ENCODE data around the gene LRP2. TPM values are rescaled to one million over a fixed set of nuclear protein-coding genes. Genes with fewer than 3 reads are reported as not detected.
A peak's percentile ranks its signal among the peaks of the same experiment; 100 is the strongest.
"Not testable (repeated sequence)": the region's sequence is repeated elsewhere in the genome, so short reads cannot be mapped to it uniquely, and the experiment has no call there.

Gene LRP2
- total RNA-seq, 1 donor from 2014 or later = not detected

DNA sequence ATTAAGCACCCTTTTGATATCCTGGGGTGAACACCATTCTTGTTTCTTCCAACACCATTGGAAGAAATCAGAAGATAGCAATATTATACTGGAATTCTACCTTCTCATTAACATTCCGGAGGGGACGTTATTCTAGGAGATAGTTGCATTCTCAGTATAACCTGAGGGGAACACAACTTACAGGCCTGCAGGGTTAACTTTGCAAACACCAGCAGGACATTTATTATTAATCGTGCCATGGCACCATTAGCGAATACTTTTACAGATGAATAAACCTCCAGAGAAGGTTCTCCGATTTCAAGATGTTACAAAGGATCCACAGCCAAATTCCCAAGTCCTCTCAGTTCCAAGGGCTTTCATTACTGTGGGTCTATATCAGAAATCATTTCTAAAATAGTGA, 184.0 kb downstream of the LRP2 start:
- no peak for DNase-seq (ENCODE audit: low read depth in 2 of 2)

DNA sequence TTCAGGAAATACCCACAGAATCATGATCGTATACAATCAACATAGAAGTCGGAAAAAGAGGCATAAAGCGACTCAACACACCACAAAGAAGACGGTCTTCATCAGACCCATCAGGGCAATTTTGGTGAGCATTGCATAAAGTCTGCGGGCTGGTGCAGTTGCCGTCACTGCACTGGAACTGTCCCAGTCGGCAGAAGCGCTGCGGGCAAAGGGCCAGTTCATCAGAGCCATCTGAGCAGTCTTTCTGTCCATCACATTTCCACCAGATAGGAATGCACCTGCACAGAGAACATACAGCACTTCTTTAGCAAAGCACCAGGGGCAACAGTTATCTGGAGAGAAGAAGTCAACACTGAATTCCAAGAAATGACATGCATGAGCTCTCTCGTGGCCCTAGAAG, 187.2 kb downstream of the LRP2 start:
- DNase-seq (ENCODE audit: low read depth in 2 of 2) = no peak

DNA sequence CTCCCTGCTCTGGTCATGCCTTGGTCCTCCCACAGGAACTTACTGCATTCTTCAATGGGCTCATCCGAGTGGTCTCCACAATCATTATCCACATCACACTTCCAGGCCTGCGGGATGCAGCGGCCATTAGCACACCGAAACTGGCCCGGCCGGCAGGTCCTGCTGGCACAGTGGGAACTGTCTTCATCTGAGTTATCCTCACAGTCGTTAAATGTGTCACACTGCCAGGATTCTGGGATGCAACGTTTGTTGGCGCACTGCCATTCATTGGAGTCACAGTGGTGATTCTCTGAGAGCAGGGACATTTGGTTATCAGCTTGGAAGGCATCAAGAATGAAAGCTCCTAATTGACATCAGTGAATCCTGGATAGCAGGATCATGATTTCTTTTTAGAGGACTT, 188.5 kb downstream of the LRP2 start:
- no peak for DNase-seq (ENCODE audit: low read depth in 2 of 2)

DNA sequence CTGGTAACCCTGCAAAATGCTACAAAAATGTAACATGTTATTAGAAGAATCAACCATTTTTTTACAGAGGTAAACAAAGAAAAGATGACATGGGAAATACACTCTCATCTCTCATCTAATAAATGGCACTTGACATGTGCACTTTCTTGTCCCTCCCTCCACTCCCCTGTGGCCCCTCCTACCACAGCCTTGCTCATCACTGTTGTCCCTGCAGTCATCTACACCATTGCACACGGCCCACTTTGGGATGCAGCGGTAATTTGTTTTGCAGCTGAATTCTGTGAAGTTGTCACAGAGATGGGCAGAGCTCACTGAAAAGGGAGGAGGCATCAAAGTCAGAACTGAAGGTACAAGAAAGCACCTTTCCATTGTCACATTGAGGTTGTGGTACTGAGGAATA, 189.4 kb downstream of the LRP2 start:
- no peak for DNase-seq (ENCODE audit: low read depth in 2 of 2)

DNA sequence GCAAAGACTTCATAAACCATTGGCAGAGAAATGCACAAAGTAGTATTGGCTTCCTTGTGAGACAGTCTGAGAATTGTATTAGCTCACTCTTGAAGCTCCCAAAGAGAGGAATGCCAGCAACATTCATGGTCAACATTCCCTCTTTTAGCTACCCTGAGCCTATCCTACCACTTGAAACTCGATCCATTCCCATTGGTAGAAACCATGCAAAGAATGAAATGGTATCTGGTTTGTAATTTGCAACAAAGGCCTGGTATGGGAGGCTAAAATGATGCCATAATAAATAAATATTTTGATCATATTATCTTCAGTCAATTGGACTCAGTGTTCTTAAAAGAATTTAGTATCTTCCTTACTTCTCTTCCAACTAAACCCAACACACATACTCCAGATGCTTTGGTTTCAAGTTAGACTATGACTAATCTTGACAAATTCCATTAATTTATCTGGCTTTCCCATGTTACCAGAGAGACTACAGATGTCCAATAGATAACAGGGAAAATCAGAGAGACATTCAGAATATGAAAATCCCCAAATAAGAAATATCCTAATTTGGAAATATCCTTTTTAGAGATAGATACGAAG, 190.1 kb downstream of the LRP2 start:
- no peak for DNase-seq (ENCODE audit: low read depth in 2 of 2)

DNA sequence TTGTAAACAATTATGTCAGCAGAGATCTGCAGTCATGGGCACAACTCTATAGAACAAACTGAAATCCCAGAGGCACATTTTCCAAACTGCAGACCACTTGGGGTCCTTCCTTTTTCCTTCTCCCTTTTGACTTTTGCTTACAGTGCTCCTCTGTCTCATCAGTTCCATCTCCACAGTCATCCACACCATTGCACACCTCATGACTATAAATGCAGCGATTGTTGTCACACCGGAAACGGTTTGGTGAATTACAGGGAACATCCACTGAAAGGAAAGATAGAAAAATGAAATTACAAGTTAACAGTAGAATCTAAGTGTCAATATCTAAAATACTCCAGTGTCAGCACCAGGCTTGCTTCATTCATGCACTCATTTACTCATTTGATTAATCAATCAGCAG, 196.5 kb downstream of the LRP2 start:
- DNase-seq (ENCODE audit: low read depth in 2 of 2) = no peak

DNA sequence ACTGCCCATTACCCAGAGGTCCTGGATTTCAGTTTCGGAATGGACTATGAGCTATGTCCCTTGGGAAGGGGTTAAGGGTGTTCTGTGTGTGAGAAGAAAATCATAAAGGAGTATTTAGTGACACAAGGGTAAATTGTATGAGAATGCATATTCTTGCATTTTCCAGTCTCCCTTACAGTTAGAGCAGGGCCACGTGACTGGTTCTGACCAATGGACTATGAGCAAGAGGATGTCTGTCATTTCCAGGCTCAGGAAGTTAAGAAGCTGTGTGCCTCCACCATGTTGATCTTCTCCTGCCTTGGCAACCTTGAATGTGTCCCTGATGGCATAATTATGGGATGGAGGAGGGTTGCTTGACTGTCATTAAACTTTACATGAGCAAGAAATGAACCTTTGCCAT, 198.0 kb downstream of the LRP2 start:
- no peak for DNase-seq (ENCODE audit: low read depth in 2 of 2)

DNA sequence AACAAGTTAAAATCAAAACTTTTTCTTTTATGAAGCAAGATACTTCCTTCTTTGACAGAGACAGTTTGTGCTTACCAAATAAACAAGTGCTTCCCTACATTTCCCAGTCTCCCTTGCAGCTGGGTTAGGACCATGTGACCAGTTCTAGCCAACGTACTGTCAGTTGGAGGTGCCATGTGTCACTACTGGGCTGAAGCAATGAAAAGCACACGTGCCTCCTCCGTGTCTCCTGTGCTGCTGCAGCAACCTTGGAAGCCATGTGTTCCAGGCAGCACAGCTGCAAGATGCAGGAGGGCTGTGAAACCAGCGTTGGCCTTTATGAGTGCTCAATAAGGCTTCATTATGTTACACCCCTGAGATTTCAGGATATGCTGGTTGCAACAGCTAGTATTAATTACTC, 199.7 kb downstream of the LRP2 start:
- no peak for DNase-seq (ENCODE audit: low read depth in 2 of 2)

DNA sequence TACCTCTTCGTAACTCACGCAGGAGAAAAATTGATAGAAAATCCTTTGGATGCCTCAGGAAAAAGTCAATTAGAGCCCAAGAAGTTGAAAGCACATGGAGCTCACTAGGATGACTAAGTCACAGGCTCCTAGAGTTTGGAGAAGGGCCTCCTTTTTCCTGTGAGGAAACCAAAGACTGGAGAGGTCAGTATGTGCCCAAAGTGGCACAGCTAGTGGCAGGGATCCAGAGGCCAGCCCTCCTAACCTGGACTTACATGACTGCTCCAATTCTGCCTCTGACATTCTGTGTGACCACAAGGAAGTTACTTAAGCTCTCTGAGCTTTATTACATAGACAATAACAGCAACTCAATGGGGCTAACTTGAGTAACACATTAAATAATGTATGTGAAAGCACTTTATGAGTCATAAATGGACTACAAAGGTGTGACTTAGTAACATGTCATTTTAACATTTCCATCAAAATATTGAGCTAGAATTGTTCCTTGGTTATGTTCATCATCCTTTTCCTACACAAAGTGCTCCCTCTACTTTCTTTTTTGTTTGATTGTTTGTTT, 201.3 kb downstream of the LRP2 start:
- DNase-seq (ENCODE audit: low read depth in 2 of 2) = no peak

DNA sequence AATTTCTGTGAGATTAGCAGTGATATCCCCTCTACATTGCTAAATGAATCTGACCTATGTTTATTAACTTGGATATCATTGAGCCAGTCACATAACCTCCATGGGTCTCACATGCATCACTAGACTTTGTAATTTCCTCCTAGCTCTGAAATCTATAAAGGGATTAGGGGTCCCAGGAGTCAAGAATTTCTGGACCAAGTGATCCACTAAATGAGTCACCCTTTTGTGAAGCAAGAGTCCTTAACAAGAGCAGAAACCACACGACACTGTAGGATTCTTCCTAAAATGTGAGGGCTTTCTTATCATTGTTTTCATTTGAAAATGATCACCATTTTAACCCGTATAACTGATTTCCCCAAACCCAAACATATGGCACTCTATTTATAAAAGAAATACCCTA, 202.6 kb downstream of the LRP2 start:
- DNase-seq (ENCODE audit: low read depth in 2 of 2) = no peak

DNA sequence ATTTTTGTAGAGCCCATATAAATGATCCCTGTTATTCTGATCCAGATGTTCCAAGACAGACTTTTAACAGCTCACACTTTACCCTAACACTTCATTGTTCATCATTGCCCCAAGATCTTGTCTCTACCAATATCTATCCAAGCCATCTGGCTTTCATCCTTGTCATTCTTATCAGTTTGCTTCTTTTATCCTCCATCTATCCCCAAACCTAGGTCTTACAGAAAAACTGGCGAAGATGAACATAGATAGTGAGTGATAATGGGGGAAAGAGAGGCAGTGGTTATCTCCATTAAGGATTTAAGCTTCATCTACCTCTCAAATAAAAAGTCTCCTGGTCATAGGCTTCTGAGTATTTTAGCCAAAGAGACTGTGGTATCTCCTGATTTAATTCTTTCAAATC, 203.5 kb downstream of the LRP2 start:
- no peak for DNase-seq (ENCODE audit: low read depth in 2 of 2)

DNA sequence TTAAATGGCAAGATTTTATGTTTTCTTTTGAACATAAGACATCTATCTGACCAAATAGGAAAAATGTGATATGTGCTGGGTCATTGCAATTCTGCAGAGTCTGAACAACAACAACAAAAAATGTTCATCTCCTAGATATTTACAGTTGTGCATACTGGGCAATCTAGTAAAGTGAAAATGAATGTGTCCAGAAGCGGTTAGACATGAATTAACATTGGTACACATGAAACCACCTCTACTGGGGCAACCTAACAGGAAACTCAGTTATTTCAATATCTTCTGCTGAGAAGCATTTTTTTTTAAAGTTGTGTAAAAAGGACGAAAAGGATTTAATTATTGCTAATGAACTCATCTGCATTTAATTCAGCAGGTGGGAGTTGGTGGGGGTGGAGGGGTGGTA, 216.1 kb downstream of the LRP2 start:
- no peak for DNase-seq (ENCODE audit: low read depth in 2 of 2)

DNA sequence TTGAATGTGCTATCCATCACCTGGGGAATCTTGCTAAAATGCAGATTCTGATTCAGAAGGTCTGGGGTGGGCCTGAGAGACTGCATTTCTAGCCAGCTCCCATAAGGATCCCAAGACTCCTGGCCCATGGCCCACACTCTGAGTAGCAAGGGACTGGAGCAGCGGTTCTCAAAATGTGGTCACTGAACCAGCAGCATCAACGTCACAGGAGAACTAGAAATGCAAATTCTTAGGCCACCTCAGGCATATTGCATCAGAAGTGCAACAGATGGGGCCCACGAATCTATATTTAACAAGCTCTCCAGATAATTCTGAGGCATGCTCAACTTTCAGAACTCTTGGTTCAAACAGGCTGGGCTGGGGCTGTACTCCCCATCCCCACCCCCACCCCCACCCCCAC, 218.3 kb downstream of the LRP2 start:
- DNase-seq (ENCODE audit: low read depth in 2 of 2) = no peak

DNA sequence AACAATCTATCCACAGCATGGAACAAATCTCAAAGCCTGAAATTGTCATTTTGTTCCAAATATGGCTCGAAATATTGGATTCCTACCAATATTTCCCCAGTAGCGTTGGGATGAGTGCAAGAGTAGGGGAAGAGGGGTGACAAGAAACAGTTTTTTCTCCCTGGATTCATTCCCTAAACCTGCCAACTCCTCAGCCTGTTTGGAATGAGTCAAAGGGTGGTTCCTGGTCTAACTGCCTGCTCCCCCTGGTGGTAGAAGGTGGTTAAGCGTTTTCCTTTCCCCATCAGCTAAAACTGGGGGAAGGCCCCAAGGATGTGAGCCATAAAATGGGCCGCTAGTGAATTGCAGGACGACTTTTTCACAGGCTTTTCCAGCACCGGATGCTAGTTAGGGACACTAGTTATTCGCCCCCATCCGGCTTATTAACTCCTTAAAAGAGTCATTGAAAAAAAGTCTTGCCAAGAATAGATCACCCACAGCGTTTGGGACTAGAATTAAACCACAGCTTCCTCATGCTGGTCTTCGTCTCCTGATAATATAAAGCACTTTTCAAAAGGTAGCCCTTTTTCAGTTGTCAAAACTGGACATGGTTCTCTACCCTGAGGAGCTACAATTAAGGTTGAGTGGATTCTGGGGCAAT, 220.5 kb downstream of the LRP2 start:
- DNase-seq (ENCODE audit: low read depth in 2 of 2) = peak; percentile 6 to 60

DNA sequence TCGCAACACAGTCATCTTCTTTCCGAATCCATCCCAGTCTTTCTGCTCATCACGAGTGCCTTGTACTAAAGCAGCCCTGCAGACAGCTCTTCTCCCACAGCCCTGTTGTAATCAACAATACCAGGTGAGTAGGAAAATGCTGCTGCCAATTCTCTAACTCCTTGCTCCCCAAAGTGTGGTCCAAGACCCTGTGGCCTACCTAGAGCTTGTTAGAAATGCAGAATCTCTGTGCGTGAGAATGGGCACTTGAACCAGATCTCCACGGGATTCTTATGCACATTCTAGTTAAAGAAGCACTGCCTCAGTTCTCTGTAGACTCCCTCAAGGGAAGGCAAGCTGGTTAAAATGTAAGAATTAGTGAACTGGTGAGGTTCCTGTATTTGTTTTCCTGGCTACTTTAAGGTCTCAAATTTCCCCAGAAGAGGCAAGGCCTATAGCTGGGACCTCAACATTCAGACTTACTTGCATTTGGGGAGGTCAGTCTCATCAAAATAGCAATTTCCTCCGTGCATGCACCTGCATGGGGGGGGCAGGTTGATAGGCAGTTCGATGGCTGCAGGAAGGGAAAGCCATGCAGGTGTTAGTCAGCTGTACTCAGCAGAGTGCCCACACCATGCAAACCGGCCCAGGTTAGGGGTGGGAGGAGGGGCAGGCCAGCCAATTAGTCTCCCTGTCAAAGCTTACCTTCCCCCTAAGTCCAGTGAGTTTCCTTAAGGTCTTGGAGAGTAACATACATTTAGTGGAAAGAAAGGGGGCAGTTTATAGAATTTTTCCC, 222.2 kb downstream of the LRP2 start:
- DNase-seq (ENCODE audit: low read depth in 2 of 2) = no peak

DNA sequence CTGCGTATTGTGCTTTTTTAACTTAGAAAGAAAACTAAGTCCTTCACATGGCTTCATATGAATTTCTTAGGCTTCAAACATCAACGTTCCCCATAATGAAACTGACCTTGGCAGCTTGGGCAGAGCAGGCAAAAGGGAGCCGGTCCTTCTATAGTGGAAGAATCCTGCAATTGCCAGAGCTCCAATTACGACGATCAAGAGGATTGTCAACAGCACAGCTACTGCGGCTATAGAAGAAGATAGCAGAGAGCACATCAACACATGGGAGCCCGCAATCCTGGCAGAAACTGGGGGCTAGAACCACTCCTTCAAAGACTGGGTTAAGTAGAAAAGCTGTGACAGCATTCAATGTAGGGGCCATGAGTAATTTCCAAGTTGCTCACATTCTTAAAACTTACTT, 223.2 kb downstream of the LRP2 start:
- no peak for DNase-seq (ENCODE audit: low read depth in 2 of 2)

DNA sequence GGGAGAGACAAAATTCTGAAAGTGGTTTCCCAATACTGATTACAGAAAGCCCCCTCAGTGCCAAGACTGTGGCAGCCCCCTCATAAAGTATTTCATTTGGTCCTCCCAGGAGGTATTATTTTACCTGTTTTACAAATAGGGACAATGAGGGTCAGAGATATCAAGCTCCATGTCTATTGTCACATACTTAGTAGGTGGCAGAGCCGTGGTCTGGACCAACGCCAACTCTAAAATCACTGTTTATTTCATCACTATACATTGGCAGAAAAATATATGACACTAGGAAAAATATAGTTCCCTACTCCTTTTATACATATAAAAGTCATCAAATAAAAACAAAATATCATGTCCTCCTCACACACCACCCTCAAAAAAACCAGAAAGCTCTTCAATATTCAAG, 224.4 kb downstream of the LRP2 start:
- no peak for DNase-seq (ENCODE audit: low read depth in 2 of 2)

DNA sequence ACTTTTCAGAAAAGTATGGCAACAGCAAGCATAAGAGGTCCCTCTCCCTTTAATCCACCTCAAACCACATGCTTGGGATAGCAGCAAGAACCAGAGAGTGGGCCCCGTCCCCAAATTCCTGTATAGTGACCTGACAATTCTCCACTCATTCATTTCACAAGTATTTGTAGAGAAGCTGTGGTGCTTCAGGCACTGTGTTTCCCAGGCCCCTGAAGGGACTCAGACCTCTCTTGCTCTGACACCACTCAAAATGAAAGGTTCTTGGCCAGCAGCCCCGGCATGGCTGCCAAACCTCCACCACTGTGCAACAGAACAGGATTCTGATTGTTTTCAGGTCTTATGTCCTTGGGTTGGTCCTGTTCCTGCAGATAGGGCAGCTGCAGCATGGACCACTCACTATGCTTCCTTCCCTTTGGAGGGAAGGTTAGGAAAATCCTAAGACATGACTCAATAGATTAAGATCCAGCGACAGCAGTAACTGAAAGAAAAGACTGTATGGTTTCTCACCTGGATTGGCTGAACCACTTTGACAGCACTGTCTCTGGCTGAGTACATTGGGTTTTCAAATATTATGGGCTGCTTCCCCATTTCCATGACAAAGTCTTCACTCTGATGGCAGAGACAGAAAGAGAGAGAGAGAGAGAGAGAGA, 225.3 kb downstream of the LRP2 start:
- DNase-seq (ENCODE audit: low read depth in 2 of 2) = no peak

DNA sequence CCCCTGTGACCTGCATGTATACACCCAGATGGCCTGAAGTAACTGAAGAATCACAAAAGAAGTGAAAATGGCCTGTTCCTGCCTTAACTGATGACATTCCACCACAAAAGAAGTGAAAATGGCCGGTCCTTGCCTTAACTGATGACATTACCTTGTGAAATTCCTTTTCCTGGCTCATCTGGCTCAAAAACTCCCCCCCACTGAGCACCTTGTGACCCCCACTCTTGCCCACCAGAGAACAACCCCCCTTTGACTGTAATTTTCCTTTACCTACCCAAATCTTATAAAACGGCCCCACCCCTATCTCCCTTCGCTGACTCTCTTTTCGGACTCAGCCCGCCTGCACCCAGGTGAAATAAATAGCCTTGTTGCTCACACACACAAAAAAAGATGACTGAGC, 225.9 kb downstream of the LRP2 start:
- not testable (repeated sequence) for DNase-seq (ENCODE audit: low read depth in 2 of 2)

DNA sequence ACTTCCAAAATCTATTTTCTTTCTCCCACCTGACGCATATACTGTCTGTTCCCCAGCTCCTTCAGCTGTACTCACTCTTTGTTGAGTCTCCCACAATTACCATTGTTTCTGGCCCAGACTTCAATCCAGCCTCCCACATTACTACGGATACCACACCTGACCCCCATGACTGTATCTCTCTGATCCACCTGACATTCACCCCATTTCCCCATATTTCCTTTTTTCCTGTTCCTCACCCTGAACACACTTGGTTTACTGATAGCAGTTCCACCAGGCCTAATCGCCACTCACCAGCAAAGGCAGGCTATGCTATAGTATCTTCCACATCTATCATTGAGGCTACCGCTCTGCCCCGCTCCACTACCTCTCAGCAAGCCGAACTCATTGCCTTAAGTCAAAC, 228.1 kb downstream of the LRP2 start:
- not testable (repeated sequence) for DNase-seq (ENCODE audit: low read depth in 2 of 2)

DNA sequence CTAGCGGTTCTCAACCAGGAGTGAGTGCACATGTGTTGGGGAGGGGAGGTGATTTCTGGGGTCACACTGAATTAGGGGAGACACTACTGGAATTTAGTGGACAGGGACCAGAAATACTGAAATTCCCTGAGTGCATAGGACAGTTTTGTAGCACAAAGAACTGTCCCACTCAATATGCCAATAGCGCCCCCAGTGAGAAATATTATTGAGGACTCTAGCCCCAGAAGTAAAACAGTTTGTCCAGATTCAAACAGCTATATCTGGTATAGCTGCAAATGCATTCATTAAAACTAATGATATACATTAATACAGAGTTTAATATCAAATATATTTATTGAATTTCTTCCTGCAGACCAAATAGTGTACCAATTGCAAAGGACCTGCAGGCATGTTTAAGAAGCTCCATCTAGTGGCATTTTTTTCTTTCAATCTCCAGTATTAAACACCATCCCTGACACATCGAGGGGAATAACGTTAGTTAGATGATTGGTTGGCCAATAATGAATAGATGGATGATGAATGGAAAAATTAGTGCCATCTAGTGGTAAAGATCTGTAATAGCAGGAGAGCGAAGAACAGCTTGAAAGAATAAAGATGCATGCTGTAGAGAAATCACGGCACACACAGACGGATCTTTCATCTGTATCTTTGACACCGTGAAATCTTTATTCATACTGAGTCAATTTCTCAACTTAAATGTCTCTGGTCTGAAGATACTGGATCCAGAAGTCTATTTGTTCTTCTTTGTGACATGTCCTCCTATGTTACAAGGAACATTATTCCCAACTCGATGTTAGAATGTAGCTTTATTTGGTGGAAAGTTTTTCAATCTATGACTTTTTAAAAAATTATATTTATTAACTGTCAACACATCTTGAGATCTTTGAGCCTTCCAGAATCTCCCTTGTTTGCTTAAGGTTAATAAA, 230.5 kb downstream of the LRP2 start:
- peak; percentile 49 to 71 for DNase-seq (ENCODE audit: low read depth in 2 of 2)
